HEK293 (cell line): ENCODE results near the gene NPRL2.

ENCODE experiments used
- CTCF ChIP-seq: fragments of 450-650 bp; formaldehyde crosslinking; IDR thresholded peaks from 2 replicates; pipeline ENCODE4 v1.5.1; 2016; ENCODE audit warnings: missing biosample characterization, missing genetic modification characterization
- HOXA7 ChIP-seq: sonication (generic); formaldehyde crosslinking; IDR thresholded peaks from 2 replicates; pipeline ENCODE4 v1.8.1; 2022; ENCODE audit warnings: missing genetic modification reagents, borderline replicate concordance
- OVOL3 ChIP-seq: fragments of 450-650 bp; formaldehyde crosslinking; IDR thresholded peaks from 2 replicates; pipeline ENCODE4 v1.5.1; 2016; ENCODE audit warnings: missing biosample characterization, missing genetic modification characterization
- REPIN1 ChIP-seq: fragments of 450-650 bp; formaldehyde crosslinking; IDR thresholded peaks from 2 replicates; pipeline ENCODE4 v1.5.1; 2017; ENCODE audit warnings: missing biosample characterization, missing genetic modification characterization, low read depth
- SETDB1 ChIP-seq: IDR thresholded peaks from one replicate; pipeline ENCODE4 v1.6.1; 2017; ENCODE audit warnings: mild to moderate bottlenecking, low read length, moderate library complexity, mixed read lengths; ENCODE audit not compliant: insufficient read length
- SP2 ChIP-seq: fragments of 450-650 bp; formaldehyde crosslinking; IDR thresholded peaks from 2 replicates; pipeline ENCODE4 v1.5.1; 2016; ENCODE audit warnings: missing biosample characterization, missing genetic modification characterization
- ZFP41 ChIP-seq: fragments of 450-650 bp; formaldehyde crosslinking; IDR thresholded peaks from 2 replicates; pipeline ENCODE4 v1.5.1; 2016; ENCODE audit warnings: missing biosample characterization, missing genetic modification characterization, borderline replicate concordance
- ZNF10 ChIP-seq: fragments of 450-650 bp; formaldehyde crosslinking; IDR thresholded peaks from 2 replicates; pipeline ENCODE4 v1.5.1; 2017; ENCODE audit warnings: missing biosample characterization, missing genetic modification characterization
- ZNF391 ChIP-seq: fragments of 450-650 bp; formaldehyde crosslinking; IDR thresholded peaks from 2 replicates; pipeline ENCODE4 v1.5.1; 2016; ENCODE audit warnings: low read depth, missing biosample characterization, missing genetic modification characterization, borderline replicate concordance
- ZNF48 ChIP-seq: fragments of 450-650 bp; formaldehyde crosslinking; IDR thresholded peaks from 2 replicates; pipeline ENCODE4 v1.5.1; 2016; ENCODE audit warnings: missing biosample characterization, missing genetic modification characterization
- ZNF670 ChIP-seq: fragments of 450-650 bp; formaldehyde crosslinking; IDR thresholded peaks from 2 replicates; pipeline ENCODE4 v1.5.1; 2016; ENCODE audit warnings: missing biosample characterization, missing genetic modification characterization, low read depth
- ZNF777 ChIP-seq: fragments of 450-650 bp; formaldehyde crosslinking; IDR thresholded peaks from 2 replicates; pipeline ENCODE4 v1.5.1; 2017; ENCODE audit warnings: missing biosample characterization, missing genetic modification characterization, borderline replicate concordance
- ZNF785 ChIP-seq: fragments of 450-650 bp; formaldehyde crosslinking; IDR thresholded peaks from 2 replicates; pipeline ENCODE4 v1.5.1; 2016; ENCODE audit warnings: missing biosample characterization, missing genetic modification characterization

- TF ChIP-seq CTCF (tag by site-specific recombination) = no peak
- no peak for TF ChIP-seq ZNF777 (tag by site-specific recombination)
- no peak for TF ChIP-seq SETDB1
- TF ChIP-seq ZNF10 (tag by site-specific recombination) = no peak
- TF ChIP-seq ZNF670 = no peak
- no peak for TF ChIP-seq ZFP41
- TF ChIP-seq ZNF48 = no peak
- TF ChIP-seq SP2 (tag by site-specific recombination) = no peak
- no peak for TF ChIP-seq OVOL3 (tag by site-specific recombination)
- TF ChIP-seq HOXA7 (CRISPR knock-in tag) = no peak
- TF ChIP-seq ZNF785 = no peak
- no peak for TF ChIP-seq REPIN1 (tag by site-specific recombination)
- TF ChIP-seq ZNF391 (tag by site-specific recombination) = no peak
These were observed 24.8 kb upstream of the NPRL2 start for GRCh38 chr3:50375258-50375931.
